GM12878 (cell line): Measurements from ENCODE around the gene GBGT1. TPM values are rescaled to one million over a fixed set of nuclear protein-coding genes. Genes with fewer than 3 reads are reported as not detected.

Experiments
- ATAC-seq: fragments of 200-7000 bp; cut with Tn5 transposase; 3 replicates; pipeline ENCODE4 v1.9.1; 2020; ENCODE audit warnings: mild to moderate bottlenecking, moderate library complexity
- BruUV-seq: library from RNA; stranded (reverse); fragments of 400-500 nt; replicated peaks from 2 replicates; lab custom pipeline; 2021; lab: Mats Ljungman, UMichigan
- CTCF ChIA-PET: fragments of 300-600 bp; sonication (Branson Sonifier 250); formaldehyde crosslinking; extraction: SDS; loops from one replicate; lab custom pipeline; 2021; ENCODE audit warnings: inconsistent platforms; lab: Yijun Ruan, JAX
- POLR2A ChIA-PET: fragments of 350-600 bp; formaldehyde crosslinking; extraction: SDS; loops from one replicate; lab custom pipeline; 2021; ENCODE audit warnings: inconsistent platforms; lab: Charles Lee
- RAD21 ChIA-PET: fragments of 300-600 bp; sonication (Branson Sonifier 250); formaldehyde crosslinking; loops from one replicate; lab custom pipeline; 2023; ENCODE audit warnings: antibody characterized with exemption; ENCODE audit not compliant: unreplicated experiment; lab: Charles Lee
- SMC1A ChIA-PET: fragments of 300-600 bp; sonication (Branson Sonifier 250); formaldehyde crosslinking; loops from one replicate; lab custom pipeline; 2023; ENCODE audit not compliant: unreplicated experiment, uncharacterized antibody; lab: Charles Lee
- DNase-seq: peaks from one replicate; pipeline ENCODE4 v3.0.0-alpha.2; 2011; ENCODE audit warnings: low read depth, low spot score
- FAIRE-seq: peaks from 3 replicates; lab custom pipeline; 2011; peaks lifted over from hg19 to GRCh38; lab: Jason Lieb, UNC
- H2AFZ ChIP-seq: 2 replicates; pipeline ENCODE4 v1.6.0; 2011; ENCODE audit warnings: low read depth, low read length, control low read depth; ENCODE audit not compliant: control insufficient read depth
- H3K27ac ChIP-seq: 2 replicates; pipeline ENCODE4 v1.5.1; 2011; ENCODE audit warnings: control low read depth; ENCODE audit not compliant: control insufficient read depth, insufficient read depth
- H3K27me3 ChIP-seq, 2 experiments: replicated peaks in 1 of 2; 2 replicates each; pipeline versions ENCODE4 v1.6.0 to v1.6.1; 2011; ENCODE audit warnings: low read length in 1 of 2; ENCODE audit not compliant: control insufficient read depth in 2 of 2, insufficient read depth in 2 of 2
- H3K36me3 ChIP-seq, 2 experiments: 2 replicates each; pipeline ENCODE4 v1.5.1; 2011; ENCODE audit warnings: low read length in 1 of 2; ENCODE audit not compliant: control insufficient read depth in 2 of 2, insufficient read depth in 2 of 2
- H3K4me1 ChIP-seq: 2 replicates; pipeline ENCODE4 v1.6.1; 2011; ENCODE audit warnings: mild to moderate bottlenecking, low read length, moderate library complexity, mixed read lengths; ENCODE audit not compliant: control insufficient read depth, insufficient read depth
- H3K4me2 ChIP-seq: 2 replicates; pipeline ENCODE4 v1.6.0; 2011; ENCODE audit warnings: control low read depth; ENCODE audit not compliant: control insufficient read depth, insufficient read depth
- H3K4me3 ChIP-seq: fragments of 200-600 bp; sonication (generic); 2 replicates; pipeline ENCODE4 v1.5.1; 2016
- H3K79me2 ChIP-seq: 2 replicates; pipeline ENCODE4 v1.6.0; 2011; ENCODE audit warnings: low read length; ENCODE audit not compliant: control insufficient read depth, insufficient read depth
- H3K9ac ChIP-seq: 2 replicates; pipeline ENCODE4 v1.8.0; 2011; ENCODE audit warnings: low read length, control low read depth, mixed read lengths; ENCODE audit not compliant: control insufficient read depth, insufficient read depth
- H3K9me3 ChIP-seq: replicated peaks from 3 replicates; pipeline ENCODE4 v1.5.1; 2011; ENCODE audit warnings: mild to moderate bottlenecking, low read length; ENCODE audit not compliant: control insufficient read depth, insufficient read depth
- H4K20me1 ChIP-seq: 2 replicates; pipeline ENCODE4 v1.6.0; 2011; ENCODE audit not compliant: control insufficient read depth, insufficient read depth
- IRF4 ChIP-seq: IDR thresholded peaks from 2 replicates; pipeline ENCODE4 v1.6.1; 2011; ENCODE audit warnings: low read depth, low read length
- PRDM15 ChIP-seq: fragments of 450-650 bp; formaldehyde crosslinking; IDR thresholded peaks from 2 replicates; pipeline ENCODE4 v1.4.0; 2020; ENCODE audit warnings: mild to moderate bottlenecking, moderate library complexity
- WGBS: methylation state at CpG from one replicate; pipeline ENCODE4 v1.1.6; 2016; ENCODE audit warnings: low lambda C conversion rate; ENCODE audit not compliant: insufficient replicate concordance, insufficient coverage; ENCODE audit errors: missing lambda C conversion rate; 5-methylcytosine and 5-hydroxymethylcytosine counted together
- in situ Hi-C: fragments of 300-500 bp; cut with MboI; formaldehyde crosslinking; loops from 9 replicates; pipeline ENCODE4 v1.14.3; 2018; ENCODE audit warnings: mixed read lengths
- intact Hi-C: fragments of 100-400 bp; cut with micrococcal nuclease; formaldehyde crosslinking; loops from one replicate; pipeline ENCODE4 v1.14.2; 2022; ENCODE audit not compliant: unreplicated experiment
- polyA plus RNA-seq, 11 experiments: library from polyadenylated mRNA; depleted of rRNA in 4 of 11; unstranded in 6 of 11; stranded (reverse) in 5 of 11; fragments of >200 nt; fragmentation: Nextera tagmentation in 4 of 11; fragmentation: Illumina TruSeq in 1 of 11; extraction: Ambion mirVana in 4 of 11; extraction: Trizol in 1 of 11; gene quantifications; 1 replicate in 1 of 11; 2 replicates in 10 of 11; pipeline versions ENCODE4 v1.2.1 to v1.2.3, GENCODE V29; 2011 to 2016; ENCODE audit warnings: inconsistent platforms in 2 of 11, missing spikeins in 2 of 11, low read depth in 1 of 11
- total RNA-seq, 4 experiments: library from RNA; depleted of rRNA in 3 of 4; stranded (reverse); fragments of >200 nt in 3 of 4; fragmentation: Illumina TruSeq in 1 of 4; extraction: Trizol in 1 of 4; gene quantifications; 2 replicates each; pipeline versions ENCODE4 v1.2.1 to v1.2.3, GENCODE V29; 2013 to 2021

The GBGT1 gene
- total and polyA plus RNA-seq, 10 of the 15 experiments (the other 5 are each of a cell fraction or from before 2014, with no cell fraction given): 0.08 to 1.9 (median 0.49) TPM

GRCh38 chr9:133151041-133151440 lies 12.7 kb downstream of the GBGT1 start:
- H3K4me2 ChIP-seq: no peak overlapping the region
- no peak for TF ChIP-seq PRDM15 (CRISPR knock-in tag)
- no peak for TF ChIP-seq IRF4
- no peak overlapping the region for H2AFZ ChIP-seq
- no peak for FAIRE-seq
- no peaks in the 10 kb centered on the region for H4K20me1 ChIP-seq
- 80% methylated on average over 6 of the region's 6 CpGs for WGBS
- BruUV-seq: no TSS peak
- no peak for ATAC-seq
- SMC1A ChIA-PET: no interaction called here
- no peaks in the 10 kb centered on the region for H3K9me3 ChIP-seq
- in situ Hi-C loops (loop anchor here (5.0 kb wide), 1 partner anchor 104 kb away; no protein-coding TSS in a partner anchor), intact Hi-C loops (no loop called here)
- no peak for DNase-seq
- peaks cover 24% of the 10 kb centered on the region for H3K79me2 ChIP-seq
- RAD21 ChIA-PET: no interaction called here
- POLR2A ChIA-PET: no interaction called here
- H3K9ac ChIP-seq: no peak overlapping the region
- H3K4me3 ChIP-seq: no peak overlapping the region
- H3K36me3 ChIP-seq: no peaks in the 10 kb centered on the region
- no peaks in the 10 kb centered on the region for H3K27me3 ChIP-seq
- peaks cover 7% of the 10 kb centered on the region for H3K4me1 ChIP-seq
- no peak overlapping the region for H3K27ac ChIP-seq
- CTCF ChIA-PET: interaction anchor here (1.2 kb wide), 1 partner anchor 36 kb away, joined by 3 read pairs; no protein-coding TSS in a partner anchor
